K562 (cell line): ENCODE data around the gene TARBP1. TPM values are rescaled to one million over a fixed set of nuclear protein-coding genes. Genes with fewer than 3 reads are reported as not detected.

Experiments used
- CBX2 ChIP-seq: fragments of 200-600 bp; sonication (generic); IDR thresholded peaks from one replicate; pipeline ENCODE4 v1.6.1; 2012; ENCODE audit warnings: mild to moderate bottlenecking, low read length, inconsistent platforms; ENCODE audit not compliant: insufficient read depth, poor library complexity, severe bottlenecking
- CHD2 ChIP-seq: IDR thresholded peaks from 2 replicates; pipeline ENCODE4 v1.6.1; 2011; ENCODE audit warnings: low read depth, low read length
- CREB3L1 ChIP-seq: fragments of 450-650 bp; IDR thresholded peaks from 2 replicates; pipeline ENCODE4 v1.6.1; 2014; ENCODE audit warnings: low read depth, mild to moderate bottlenecking, moderate library complexity, borderline replicate concordance
- E2F8 ChIP-seq: fragments of 450-650 bp; IDR thresholded peaks from 2 replicates; pipeline ENCODE4 v1.7.1; 2018; ENCODE audit warnings: mild to moderate bottlenecking, low read depth; ENCODE audit not compliant: partially characterized antibody
- ERF ChIP-seq: fragments of 450-650 bp; formaldehyde crosslinking; IDR thresholded peaks from 2 replicates; pipeline ENCODE4 v1.4.0; 2020; ENCODE audit warnings: mild to moderate bottlenecking, mixed read lengths
- MYC ChIP-seq, 2 experiments: fragments of 250-450 bp in 1 of 2; sonication (Bioruptor Pico) in 1 of 2; IDR thresholded peaks; 2 replicates each; pipeline versions ENCODE4 v1.5.1 to v1.6.1; 2012 to 2021; ENCODE audit warnings: low read depth in 2 of 2, borderline replicate concordance in 1 of 2, improper control_type of control experiment in 1 of 2, low read length in 1 of 2, mild to moderate bottlenecking in 1 of 2, moderate library complexity in 1 of 2
- SNRNP70 ChIP-seq: fragments of 200-400 bp; formaldehyde crosslinking; optimal IDR thresholded peaks from 2 replicates; pipeline ENCODE3; 2017; ENCODE audit warnings: low read depth, low read length
- SRSF1 ChIP-seq: fragments of 200-400 bp; formaldehyde crosslinking; IDR thresholded peaks from 2 replicates; pipeline ENCODE4 v1.6.1; 2017; ENCODE audit warnings: mild to moderate bottlenecking, low read depth, low read length, moderate library complexity
- ZC3H11A ChIP-seq: IDR thresholded peaks from 2 replicates; pipeline ENCODE4 v1.6.1; 2012; ENCODE audit warnings: low read depth, low read length, improper control_type of control experiment
- ZNF146 ChIP-seq: IDR thresholded peaks from one replicate; pipeline ENCODE4 v1.6.1; 2018; ENCODE audit warnings: missing compliant biosample characterization; ENCODE audit not compliant: unreplicated experiment
- ZNF224 ChIP-seq: sonication (generic); formaldehyde crosslinking; IDR thresholded peaks from 2 replicates; pipeline ENCODE4 v1.8.0; 2022; ENCODE audit warnings: mild to moderate bottlenecking, missing genetic modification reagents
- ZNF408 ChIP-seq: fragments of 250-450 bp; sonication (Bioruptor Pico); IDR thresholded peaks from 2 replicates; pipeline ENCODE4 v1.4.0; 2020; ENCODE audit warnings: low read depth, mild to moderate bottlenecking, moderate library complexity
- ZNF57 ChIP-seq: fragments of 450-650 bp; formaldehyde crosslinking; IDR thresholded peaks from 2 replicates; pipeline ENCODE4 v1.4.0; 2020; ENCODE audit warnings: mild to moderate bottlenecking, moderate library complexity
- polyA plus RNA-seq, 8 experiments: library from polyadenylated mRNA; depleted of rRNA in 4 of 8; stranded (reverse) in 5 of 8; unstranded in 3 of 8; fragments of >200 nt; fragmentation: Nextera tagmentation in 2 of 8; fragmentation: Illumina TruSeq in 1 of 8; extraction: Ambion mirVana in 2 of 8; extraction: Trizol in 1 of 8; gene quantifications; 2 replicates each; pipeline versions ENCODE4 v1.2.1 to v1.2.3, GENCODE V29; 2011 to 2014; ENCODE audit warnings: inconsistent platforms in 1 of 8, missing spikeins in 1 of 8
- total RNA-seq, 7 experiments: library from RNA; depleted of rRNA in 6 of 7; stranded (reverse); fragments of >200 nt in 6 of 7; fragmentation: Illumina TruSeq in 2 of 7; extraction: Trizol in 2 of 7; gene quantifications; 2 replicates each; pipeline versions ENCODE4 v1.2.1 to v1.2.3, GENCODE V29; 2011 to 2021; ENCODE audit warnings: low replicate concordance in 1 of 7
- TF ChIP-seq, protein P1 (sequence below), 3 experiments: IDR thresholded peaks in 2 of 3; conservative IDR thresholded peaks in 1 of 3; 2 replicates each; pipeline ENCODE4 v1.5.1; 2011 to 2012; ENCODE audit warnings: low read length in 3 of 3, mild to moderate bottlenecking in 3 of 3, control low read depth in 2 of 3, improper control_type of control experiment in 1 of 3, inconsistent platforms in 1 of 3, low read depth in 1 of 3, mixed read lengths in 1 of 3, moderate library complexity in 1 of 3; ENCODE audit not compliant: insufficient read depth in 2 of 3
- TF ChIP-seq, protein P2 (sequence below), 2 experiments: fragments of 150-350 bp in 1 of 2; IDR thresholded peaks; 2 replicates each; pipeline ENCODE4 v1.6.1; 2012 to 2016; ENCODE audit warnings: low read depth in 2 of 2, low read length in 2 of 2, mild to moderate bottlenecking in 1 of 2, moderate library complexity in 1 of 2

The TARBP1 gene
- total and polyA plus RNA-seq, 9 of the 15 experiments (the other 6 are each of a cell fraction or from before 2014, with no cell fraction given): 8.8 to 48.0 (median 22.9) TPM

GRCh38 chr1:234373064-234373958, 105.7 kb downstream of the TARBP1 start, which contains the start of gene COA6 (continued):
- TF ChIP-seq E2F8 (peak; percentile 92), CBX2 (no peak), ZNF146 (CRISPR knock-in tag) (no peak), CREB3L1 (peak; percentile 92), ZNF224 (no peak; the same call in 1 of the 2 replicates), SNRNP70 (no peak), ZC3H11A (0 out of 2 replicates have a peak, but pooled peaks have one; percentile 29), MYC (IDR thresholded peaks at IDR 0.05; ENCODE audit: low read depth, low read length) (peak; percentile 92), MYC (CRISPR knock-in tag; IDR thresholded peaks at IDR 0.05; ENCODE audit: borderline replicate concordance, low read depth) (peak; percentile 95), ZNF57 (no peak), ERF (CRISPR knock-in tag) (peak; percentile 13), ZNF408 (no peak), SRSF1 (no peak), CHD2 (peak; percentile 83)
- TF ChIP-seq, protein P1, sequence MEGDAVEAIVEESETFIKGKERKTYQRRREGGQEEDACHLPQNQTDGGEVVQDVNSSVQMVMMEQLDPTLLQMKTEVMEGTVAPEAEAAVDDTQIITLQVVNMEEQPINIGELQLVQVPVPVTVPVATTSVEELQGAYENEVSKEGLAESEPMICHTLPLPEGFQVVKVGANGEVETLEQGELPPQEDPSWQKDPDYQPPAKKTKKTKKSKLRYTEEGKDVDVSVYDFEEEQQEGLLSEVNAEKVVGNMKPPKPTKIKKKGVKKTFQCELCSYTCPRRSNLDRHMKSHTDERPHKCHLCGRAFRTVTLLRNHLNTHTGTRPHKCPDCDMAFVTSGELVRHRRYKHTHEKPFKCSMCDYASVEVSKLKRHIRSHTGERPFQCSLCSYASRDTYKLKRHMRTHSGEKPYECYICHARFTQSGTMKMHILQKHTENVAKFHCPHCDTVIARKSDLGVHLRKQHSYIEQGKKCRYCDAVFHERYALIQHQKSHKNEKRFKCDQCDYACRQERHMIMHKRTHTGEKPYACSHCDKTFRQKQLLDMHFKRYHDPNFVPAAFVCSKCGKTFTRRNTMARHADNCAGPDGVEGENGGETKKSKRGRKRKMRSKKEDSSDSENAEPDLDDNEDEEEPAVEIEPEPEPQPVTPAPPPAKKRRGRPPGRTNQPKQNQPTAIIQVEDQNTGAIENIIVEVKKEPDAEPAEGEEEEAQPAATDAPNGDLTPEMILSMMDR (IDR thresholded peaks at IDR 0.05 in 2 of 3, conservative IDR thresholded peaks at IDR 0.05 in 1 of 3; ENCODE audit: insufficient read depth in 2 of 3, low read depth in 1 of 3, low read length in 3 of 3): no peak; a peak in 1 of 6 replicates
- TF ChIP-seq, protein P2, sequence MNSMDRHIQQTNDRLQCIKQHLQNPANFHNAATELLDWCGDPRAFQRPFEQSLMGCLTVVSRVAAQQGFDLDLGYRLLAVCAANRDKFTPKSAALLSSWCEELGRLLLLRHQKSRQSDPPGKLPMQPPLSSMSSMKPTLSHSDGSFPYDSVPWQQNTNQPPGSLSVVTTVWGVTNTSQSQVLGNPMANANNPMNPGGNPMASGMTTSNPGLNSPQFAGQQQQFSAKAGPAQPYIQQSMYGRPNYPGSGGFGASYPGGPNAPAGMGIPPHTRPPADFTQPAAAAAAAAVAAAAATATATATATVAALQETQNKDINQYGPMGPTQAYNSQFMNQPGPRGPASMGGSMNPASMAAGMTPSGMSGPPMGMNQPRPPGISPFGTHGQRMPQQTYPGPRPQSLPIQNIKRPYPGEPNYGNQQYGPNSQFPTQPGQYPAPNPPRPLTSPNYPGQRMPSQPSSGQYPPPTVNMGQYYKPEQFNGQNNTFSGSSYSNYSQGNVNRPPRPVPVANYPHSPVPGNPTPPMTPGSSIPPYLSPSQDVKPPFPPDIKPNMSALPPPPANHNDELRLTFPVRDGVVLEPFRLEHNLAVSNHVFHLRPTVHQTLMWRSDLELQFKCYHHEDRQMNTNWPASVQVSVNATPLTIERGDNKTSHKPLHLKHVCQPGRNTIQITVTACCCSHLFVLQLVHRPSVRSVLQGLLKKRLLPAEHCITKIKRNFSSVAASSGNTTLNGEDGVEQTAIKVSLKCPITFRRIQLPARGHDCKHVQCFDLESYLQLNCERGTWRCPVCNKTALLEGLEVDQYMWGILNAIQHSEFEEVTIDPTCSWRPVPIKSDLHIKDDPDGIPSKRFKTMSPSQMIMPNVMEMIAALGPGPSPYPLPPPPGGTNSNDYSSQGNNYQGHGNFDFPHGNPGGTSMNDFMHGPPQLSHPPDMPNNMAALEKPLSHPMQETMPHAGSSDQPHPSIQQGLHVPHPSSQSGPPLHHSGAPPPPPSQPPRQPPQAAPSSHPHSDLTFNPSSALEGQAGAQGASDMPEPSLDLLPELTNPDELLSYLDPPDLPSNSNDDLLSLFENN (IDR thresholded peaks at IDR 0.05; ENCODE audit: low read depth in 2 of 2, low read length in 2 of 2): peak; percentile 28 to 75; a peak in 2 of 4 replicates
